AG08396 (cell line): Measurements from ENCODE around the gene SAYSD1.

ENCODE experiments used
- DNase-seq: peaks from one replicate; pipeline ENCODE4 v3.0.0; 2012; ENCODE audit warnings: low spot score, mixed read lengths

Gene SAYSD1

GRCh38 chr6:39079197-39080125 is 35.5 kb downstream of the SAYSD1 start:
- DNase-seq = no peak

- DNase-seq = no peak
Measured at GRCh38 chr6:39078695-39079094, 36.3 kb downstream of the SAYSD1 start.

- no peak for DNase-seq
Measured at GRCh38 chr6:39077882-39078594, 36.9 kb downstream of the SAYSD1 start.

DNA sequence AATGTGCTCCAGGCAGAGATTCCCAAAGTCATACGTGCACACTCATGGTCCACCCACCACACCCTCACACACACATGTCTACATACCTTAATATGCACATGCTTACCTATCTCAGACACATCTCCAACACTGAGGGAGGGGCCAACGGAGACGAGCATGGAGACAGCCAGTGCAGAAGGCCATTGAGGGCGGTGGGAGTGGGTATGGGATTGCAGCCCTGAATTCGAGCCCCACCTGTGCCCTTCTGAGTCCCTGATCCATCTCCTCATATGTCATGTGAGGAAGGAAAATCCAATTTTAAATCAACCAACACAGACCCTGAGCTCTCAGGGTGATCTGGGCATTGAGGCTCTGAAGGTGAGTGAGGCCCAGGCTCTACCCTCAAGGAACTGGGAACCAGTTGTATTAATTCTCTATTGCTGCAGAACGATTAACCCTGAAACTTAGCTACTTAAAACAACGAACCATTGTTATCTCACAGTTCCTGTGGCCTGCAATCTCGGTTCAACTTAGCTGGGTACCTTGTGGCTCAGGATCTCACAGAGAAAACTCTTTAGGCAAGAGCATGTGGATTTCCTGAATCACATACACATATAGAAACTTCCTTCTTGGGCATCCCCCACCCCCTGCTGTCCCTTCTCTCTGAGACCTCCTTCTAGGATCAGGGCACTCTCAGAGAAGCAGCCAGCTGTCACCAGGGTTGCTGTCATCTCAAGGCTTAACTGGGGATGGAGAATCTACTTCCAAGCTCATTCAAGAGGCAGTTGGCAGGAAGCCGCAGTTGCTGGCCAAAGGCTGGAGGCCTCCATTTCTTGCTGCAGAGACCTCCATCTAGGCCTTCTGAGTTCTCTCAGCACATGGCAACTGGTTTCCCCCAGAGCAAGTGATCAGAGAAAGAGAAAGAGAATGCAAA is 38.1 kb downstream of the SAYSD1 start:
- no peak for DNase-seq

DNA sequence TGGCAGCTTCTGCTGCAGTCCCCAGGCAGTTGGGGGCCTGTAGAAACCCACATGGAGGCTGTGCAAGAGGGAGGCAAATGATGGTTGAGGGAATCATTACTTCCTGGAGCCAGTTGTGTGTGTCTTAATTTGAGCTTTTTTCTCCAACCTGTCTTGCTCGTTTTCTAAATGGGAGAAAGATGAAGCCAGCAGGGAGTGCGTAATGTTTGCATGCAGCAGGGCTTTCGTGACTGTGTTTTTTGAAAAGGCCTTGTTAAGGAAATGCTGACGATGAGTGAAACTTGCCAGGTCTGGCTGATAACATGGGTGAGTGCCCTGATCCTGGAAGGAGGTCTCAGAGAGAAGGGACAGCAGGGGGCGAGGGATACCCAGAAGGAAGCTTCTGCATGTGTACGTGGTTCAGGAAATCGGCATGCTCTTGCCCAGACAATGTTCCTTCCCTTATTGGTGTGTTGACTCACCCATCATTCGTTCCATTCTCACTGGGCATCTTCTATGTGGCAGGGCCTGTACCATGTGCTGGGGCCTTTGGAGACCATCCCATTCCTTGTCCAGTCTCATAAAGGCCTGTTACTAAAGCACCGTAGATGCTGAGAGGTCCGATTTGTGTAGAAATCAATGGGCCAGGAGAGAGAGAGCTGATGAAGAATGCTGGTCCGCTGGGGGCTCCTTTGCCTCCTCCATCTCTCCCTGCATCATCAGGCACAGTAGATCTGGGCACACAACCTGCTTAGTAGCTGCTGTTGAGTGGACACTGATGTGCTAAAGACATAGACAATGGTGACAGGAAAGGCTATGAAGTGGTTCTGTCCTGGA is 39.0 kb downstream of the SAYSD1 start:
- DNase-seq = no peak

DNA sequence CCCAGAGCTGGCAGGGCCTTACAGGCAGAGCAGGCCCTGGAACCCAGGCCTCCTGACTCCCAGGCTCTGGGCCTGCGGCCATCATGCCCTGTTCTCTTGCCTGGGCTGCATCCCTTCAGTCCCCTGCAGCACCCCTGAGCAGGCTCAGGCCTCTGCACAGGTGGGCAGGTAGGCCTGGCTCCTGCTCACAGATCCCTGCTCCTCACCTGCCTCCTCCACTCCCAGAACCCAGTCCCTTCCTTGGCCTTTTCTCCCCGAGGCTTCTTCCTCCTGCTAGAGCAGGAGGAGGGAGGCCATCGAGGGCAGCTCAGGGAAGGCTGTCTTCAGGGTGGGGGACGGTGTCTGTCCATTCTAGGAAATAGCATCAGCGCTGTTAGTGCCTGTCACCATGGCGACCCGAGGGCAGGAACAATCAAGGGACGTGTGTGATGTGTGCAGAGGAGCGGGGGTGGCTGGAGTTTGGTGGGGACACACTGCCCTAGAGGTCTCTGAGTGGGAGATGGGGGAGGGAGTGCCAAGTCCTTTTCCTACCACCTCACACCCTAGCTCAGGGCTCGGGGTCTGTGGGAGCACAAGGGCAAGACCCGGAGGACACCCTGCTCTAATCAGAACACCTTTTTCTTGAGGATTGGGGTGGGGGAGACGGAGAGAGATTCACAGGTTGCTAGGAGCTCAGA is 39.8 kb downstream of the SAYSD1 start:
- DNase-seq = no peak

- DNase-seq = no peak
Measured at GRCh38 chr6:39074486-39074885, 40.5 kb downstream of the SAYSD1 start.

- no peak for DNase-seq
Measured at GRCh38 chr6:39073471-39074355, 41.3 kb downstream of the SAYSD1 start.

GRCh38 chr6:39072830-39073229 is 42.2 kb downstream of the SAYSD1 start:
- DNase-seq = no peak

DNA sequence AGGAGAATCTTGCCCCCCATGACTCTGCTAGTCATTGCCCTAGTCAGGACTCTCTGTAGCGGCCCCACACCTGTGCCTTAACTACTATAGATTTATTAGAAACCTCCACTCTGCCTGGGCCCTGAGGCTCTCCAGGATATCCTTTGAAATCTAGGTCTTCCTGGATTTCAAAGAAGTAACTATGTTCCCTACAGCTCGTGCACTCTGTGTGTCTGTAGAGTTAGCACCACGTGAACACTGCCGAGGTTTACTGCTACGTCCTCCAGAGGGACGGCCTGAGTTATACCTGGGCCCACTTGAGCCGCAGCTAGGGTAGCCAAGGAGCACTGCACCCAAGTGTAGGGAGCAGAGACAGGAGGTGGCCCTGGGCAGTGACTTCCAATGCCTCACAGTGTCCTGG is 46.6 kb downstream of the SAYSD1 start:
- no peak for DNase-seq

DNA sequence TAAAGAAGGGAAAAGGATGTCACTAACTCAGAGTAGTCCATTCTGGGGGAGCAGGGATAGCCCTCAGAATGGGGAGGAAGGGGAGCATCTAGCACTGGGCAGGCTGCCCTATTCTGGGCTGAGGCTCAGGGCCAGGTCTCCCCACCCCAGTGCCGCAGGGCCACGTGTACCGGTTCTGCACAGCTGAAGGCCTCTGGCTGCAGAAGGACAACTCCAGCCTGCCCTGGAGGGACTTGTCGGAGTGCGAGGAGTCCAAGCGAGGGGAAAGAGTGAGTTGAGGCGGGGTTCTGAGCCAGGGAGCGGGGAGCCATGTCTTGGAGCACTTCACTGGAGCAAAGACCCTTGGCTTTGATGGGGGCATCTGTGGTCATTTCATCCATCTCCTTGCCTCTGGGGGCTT is 49.4 kb downstream of the SAYSD1 start:
- DNase-seq = no peak

DNA sequence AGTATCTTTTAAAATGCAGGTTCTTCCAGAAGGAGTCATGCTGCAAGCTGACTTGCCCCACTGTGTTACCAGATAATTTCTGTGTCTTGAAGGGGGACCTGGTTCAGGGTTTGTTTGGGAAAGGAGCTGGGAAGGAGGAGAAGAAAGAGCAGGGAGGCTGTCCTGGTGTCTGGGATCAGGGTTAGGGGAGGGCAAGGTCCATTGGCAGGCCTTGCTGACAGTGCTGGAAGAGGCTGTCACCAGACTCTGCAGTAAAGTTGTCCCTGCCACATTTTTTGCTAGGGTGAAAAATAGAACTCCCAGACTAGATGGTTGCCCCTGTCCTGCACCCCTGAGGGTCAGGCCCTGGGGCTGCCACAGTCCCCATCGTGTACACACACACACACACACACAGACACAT is 51.5 kb downstream of the SAYSD1 start:
- no peak for DNase-seq

GRCh38 chr6:39062014-39062740 is 52.8 kb downstream of the SAYSD1 start:
- DNase-seq = no peak

- DNase-seq = no peak
Measured at GRCh38 chr6:39061588-39061987, 53.4 kb downstream of the SAYSD1 start.

- DNase-seq = no peak
Measured at GRCh38 chr6:39061182-39061581, 53.8 kb downstream of the SAYSD1 start.

DNA sequence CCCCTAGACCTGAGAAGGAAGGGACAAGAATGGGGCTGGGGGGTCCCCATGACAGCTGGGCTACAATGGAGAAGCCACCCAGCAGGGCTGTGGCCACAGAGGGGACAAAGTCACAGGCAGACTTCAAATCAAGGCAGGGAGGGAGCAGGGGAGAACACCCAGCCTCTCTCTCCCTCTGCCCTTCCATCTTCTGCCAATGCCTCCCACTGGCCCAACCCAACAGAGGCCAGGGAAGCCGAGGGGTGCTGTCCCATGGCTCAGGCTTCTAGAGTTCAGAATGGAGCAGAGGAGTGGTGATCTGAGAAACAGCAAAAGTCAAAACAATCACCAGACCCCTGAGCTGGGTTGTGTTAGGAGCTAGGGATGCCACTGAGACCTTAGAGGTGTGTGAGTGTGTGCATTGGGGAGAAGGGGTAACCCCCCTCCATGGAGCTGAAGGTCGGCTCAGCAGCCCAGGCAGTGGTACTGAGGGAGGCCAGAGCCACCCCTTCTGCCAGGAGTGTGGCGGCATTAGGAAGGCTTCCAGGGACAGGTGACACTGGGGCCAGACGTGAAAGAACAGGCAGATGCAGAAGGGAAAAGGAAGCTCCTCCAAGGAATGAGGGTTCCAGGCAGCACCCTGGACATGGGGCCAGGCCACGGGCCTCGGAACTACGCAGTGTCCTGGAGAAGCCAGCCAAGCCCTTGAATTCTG is 54.4 kb downstream of the SAYSD1 start:
- no peak for DNase-seq

- DNase-seq = no peak
Measured at GRCh38 chr6:39059496-39060310, 55.3 kb downstream of the SAYSD1 start.
